SK-N-SH (cell line): ENCODE results near the gene PCDHGB2. TPM values are rescaled to one million over a fixed set of nuclear protein-coding genes. Genes with fewer than 3 reads are reported as not detected.

Source experiments
- CTCF ChIA-PET: fragments of 300-600, 350-600 bp; formaldehyde crosslinking; extraction: SDS; loops from one replicate; lab custom pipeline; 2021; lab: Yijun Ruan, JAX
- POLR2A ChIA-PET: fragments of 350-600 bp; sonication (Branson Sonifier 250); formaldehyde crosslinking; extraction: SDS; loops from one replicate; lab custom pipeline; 2020; ENCODE audit warnings: antibody characterized with exemption, inconsistent platforms; lab: Yijun Ruan, JAX
- DNase-seq: peaks from one replicate; pipeline ENCODE4 v3.0.0; 2012
- H2AFZ ChIP-seq: fragments of 200-600 bp; sonication (generic); 2 replicates; pipeline ENCODE4 v1.8.1; 2016; ENCODE audit warnings: antibody characterized with exemption, mild to moderate bottlenecking, low read depth
- H3F3A ChIP-seq: fragments of 200-600 bp; sonication (generic); replicated peaks from 2 replicates; pipeline ENCODE3; 2016; ENCODE audit warnings: antibody characterized with exemption, mild to moderate bottlenecking; ENCODE audit not compliant: insufficient read depth
- H3K27ac ChIP-seq, 2 experiments: fragments of 200-500 bp in 1 of 2; fragments of 200-600 bp in 1 of 2; sonication (Bioruptor generic) in 1 of 2; sonication (generic), shearing (Covaris generic) in 1 of 2; 2 replicates each; pipeline versions ENCODE4 v1.5.1 to v1.6.1; 2014 to 2016; ENCODE audit warnings: low read depth in 2 of 2, inconsistent platforms in 1 of 2, low read length in 1 of 2, mild to moderate bottlenecking in 1 of 2, mixed read lengths in 1 of 2
- H3K27me3 ChIP-seq: fragments of 200-600 bp; sonication (generic), shearing (Covaris generic); 2 replicates; pipeline ENCODE4 v1.6.1; 2016; ENCODE audit warnings: mixed run types; ENCODE audit not compliant: insufficient read depth
- H3K36me3 ChIP-seq, 2 experiments: fragments of 200-500 bp in 1 of 2; fragments of 200-600 bp in 1 of 2; sonication (Bioruptor generic) in 1 of 2; sonication (generic) in 1 of 2; replicated peaks in 1 of 2; 2 replicates each; pipeline versions ENCODE3 to v1.5.1; 2014 to 2016; ENCODE audit warnings: low read length in 1 of 2, mild to moderate bottlenecking in 1 of 2; ENCODE audit not compliant: insufficient read depth in 2 of 2, control insufficient read depth in 1 of 2
- H3K4me1 ChIP-seq, 2 experiments: fragments of 200-500 bp in 1 of 2; fragments of 200-600 bp in 1 of 2; sonication (Bioruptor generic) in 1 of 2; sonication (generic), shearing (Covaris generic) in 1 of 2; 2 replicates each; pipeline versions ENCODE4 v1.5.1 to v1.6.1; 2014 to 2016; ENCODE audit warnings: low read depth in 1 of 2, low read length in 1 of 2, mixed run types in 1 of 2; ENCODE audit not compliant: insufficient read depth in 2 of 2, control insufficient read depth in 1 of 2
- H3K4me2 ChIP-seq: fragments of 200-600 bp; sonication (generic), shearing (Covaris generic); 2 replicates; pipeline ENCODE4 v1.6.1; 2017; ENCODE audit warnings: mixed run types
- H3K4me3 ChIP-seq, 2 experiments: fragments of 200-500 bp in 1 of 2; fragments of 200-600 bp in 1 of 2; sonication (Bioruptor generic) in 1 of 2; sonication (generic), shearing (Covaris generic) in 1 of 2; 2 replicates each; pipeline versions ENCODE4 v1.5.1 to v1.8.1; 2014 to 2016; ENCODE audit warnings: low read depth in 2 of 2, inconsistent platforms in 1 of 2, low read length in 1 of 2, mild to moderate bottlenecking in 1 of 2, mixed read lengths in 1 of 2, moderate library complexity in 1 of 2
- H3K79me2 ChIP-seq: fragments of 200-600 bp; sonication (generic); 2 replicates; pipeline ENCODE4 v1.8.1; 2017; ENCODE audit warnings: mild to moderate bottlenecking; ENCODE audit not compliant: insufficient read depth
- H3K9ac ChIP-seq: fragments of 200-600 bp; sonication (generic); 2 replicates; pipeline ENCODE4 v1.6.1; 2017; ENCODE audit warnings: mixed run types
- H3K9me2 ChIP-seq: fragments of 200-600 bp; sonication (generic); 2 replicates; pipeline ENCODE4 v1.6.1; 2017; ENCODE audit warnings: mixed run types
- H3K9me3 ChIP-seq: fragments of 200-600 bp; sonication (generic); 2 replicates; pipeline ENCODE4 v1.6.1; 2017; ENCODE audit warnings: mixed run types, mild to moderate bottlenecking, moderate library complexity
- H4K20me1 ChIP-seq: fragments of 200-600 bp; sonication (generic); 2 replicates; pipeline ENCODE4 v1.6.1; 2017; ENCODE audit warnings: mild to moderate bottlenecking, mixed run types; ENCODE audit not compliant: insufficient read depth
- CHD2 ChIP-seq: fragments of 150-350 bp; IDR thresholded peaks from 2 replicates; pipeline ENCODE4 v1.6.1; 2018; ENCODE audit warnings: low read length; ENCODE audit not compliant: partially characterized antibody
- CTCF ChIP-seq: fragments of 200-600 bp; sonication (generic); IDR thresholded peaks from 2 replicates; pipeline ENCODE4 v1.6.1; 2017; ENCODE audit warnings: antibody characterized with exemption, mild to moderate bottlenecking, moderate library complexity
- ELF1 ChIP-seq: IDR thresholded peaks from 2 replicates; pipeline ENCODE4 v1.4.0; 2012
- EZH2phosphoT487 ChIP-seq: fragments of 200-600 bp; sonication (generic); IDR thresholded peaks from 2 replicates; pipeline ENCODE4 v1.6.1; 2017; ENCODE audit warnings: low read depth, mixed run types, mild to moderate bottlenecking, antibody characterized with exemption, moderate library complexity, borderline replicate concordance
- FOSL2 ChIP-seq: IDR thresholded peaks from 2 replicates; pipeline ENCODE4 v1.4.0; 2012; ENCODE audit warnings: low read depth, mild to moderate bottlenecking, moderate library complexity, borderline replicate concordance
- FOXM1 ChIP-seq: IDR thresholded peaks from 2 replicates; pipeline ENCODE4 v1.4.0; 2012; ENCODE audit warnings: low read depth, mild to moderate bottlenecking
- GABPA ChIP-seq: IDR thresholded peaks from 2 replicates; pipeline ENCODE4 v1.4.0; 2012; ENCODE audit warnings: low read depth, mild to moderate bottlenecking
- IRF3 ChIP-seq: fragments of 150-350 bp; IDR thresholded peaks from 2 replicates; pipeline ENCODE4 v1.6.1; 2016; ENCODE audit warnings: mild to moderate bottlenecking, low read depth, low read length
- JUND ChIP-seq: IDR thresholded peaks from 2 replicates; pipeline ENCODE4 v1.4.0; 2012
- MXI1 ChIP-seq: IDR thresholded peaks from 2 replicates; pipeline ENCODE4 v1.6.1; 2012; ENCODE audit warnings: mild to moderate bottlenecking, low read depth, low read length, improper control_type of control experiment
- NRF1 ChIP-seq: IDR thresholded peaks from 2 replicates; pipeline ENCODE4 v1.6.1; 2012; ENCODE audit warnings: low read depth, mild to moderate bottlenecking, low read length
- RAD21 ChIP-seq: IDR thresholded peaks from 2 replicates; pipeline ENCODE4 v1.6.1; 2012; ENCODE audit warnings: mild to moderate bottlenecking, low read length
- RCOR1 ChIP-seq: fragments of 150-350 bp; IDR thresholded peaks from 2 replicates; pipeline ENCODE4 v1.6.1; 2017; ENCODE audit warnings: antibody characterized with exemption, low read length
- RFX5 ChIP-seq: IDR thresholded peaks from 2 replicates; pipeline ENCODE4 v1.6.1; 2012; ENCODE audit warnings: mild to moderate bottlenecking, improper control_type of control experiment, low read length
- RXRA ChIP-seq: IDR thresholded peaks from 2 replicates; pipeline ENCODE4 v1.4.0; 2012; ENCODE audit warnings: low read depth, mild to moderate bottlenecking, borderline replicate concordance
- SIN3A ChIP-seq: IDR thresholded peaks from 2 replicates; pipeline ENCODE4 v1.6.1; 2012; ENCODE audit warnings: low read depth, mild to moderate bottlenecking, low read length, moderate library complexity, borderline replicate concordance
- SMC3 ChIP-seq: IDR thresholded peaks from 2 replicates; pipeline ENCODE4 v1.6.1; 2012; ENCODE audit warnings: low read depth, low read length, improper control_type of control experiment
- TCF12 ChIP-seq: IDR thresholded peaks from 2 replicates; pipeline ENCODE4 v1.4.0; 2012
- TEAD4 ChIP-seq: IDR thresholded peaks from 2 replicates; pipeline ENCODE4 v1.4.0; 2012; ENCODE audit warnings: mild to moderate bottlenecking, borderline replicate concordance; ENCODE audit not compliant: insufficient read depth
- YY1 ChIP-seq: IDR thresholded peaks from 2 replicates; pipeline ENCODE4 v1.4.0; 2012; ENCODE audit warnings: low read depth, mild to moderate bottlenecking
- ZBTB33 ChIP-seq: IDR thresholded peaks from 2 replicates; pipeline ENCODE4 v1.4.0; 2012; ENCODE audit warnings: low read depth, borderline replicate concordance
- WGBS: methylation state at CpG from one replicate; pipeline ENCODE4 v1.1.6; 2017; ENCODE audit warnings: low lambda C conversion rate; 5-methylcytosine and 5-hydroxymethylcytosine counted together
- polyA plus RNA-seq, 3 experiments: library from polyadenylated mRNA; depleted of rRNA; stranded (reverse); fragments of >200 nt; gene quantifications; 2 replicates each; pipeline ENCODE4 v1.2.3, GENCODE V29; 2012
- TF ChIP-seq, protein P1 (sequence below): fragments of 150-350 bp; IDR thresholded peaks from 2 replicates; pipeline ENCODE4 v1.6.1; 2017; ENCODE audit warnings: antibody characterized with exemption, low read length, low read depth, borderline replicate concordance

The PCDHGB2 gene
- polyA plus RNA-seq, 1 of the 3 experiments (the other 2 are of a cell fraction), result 4.5 TPM

DNA sequence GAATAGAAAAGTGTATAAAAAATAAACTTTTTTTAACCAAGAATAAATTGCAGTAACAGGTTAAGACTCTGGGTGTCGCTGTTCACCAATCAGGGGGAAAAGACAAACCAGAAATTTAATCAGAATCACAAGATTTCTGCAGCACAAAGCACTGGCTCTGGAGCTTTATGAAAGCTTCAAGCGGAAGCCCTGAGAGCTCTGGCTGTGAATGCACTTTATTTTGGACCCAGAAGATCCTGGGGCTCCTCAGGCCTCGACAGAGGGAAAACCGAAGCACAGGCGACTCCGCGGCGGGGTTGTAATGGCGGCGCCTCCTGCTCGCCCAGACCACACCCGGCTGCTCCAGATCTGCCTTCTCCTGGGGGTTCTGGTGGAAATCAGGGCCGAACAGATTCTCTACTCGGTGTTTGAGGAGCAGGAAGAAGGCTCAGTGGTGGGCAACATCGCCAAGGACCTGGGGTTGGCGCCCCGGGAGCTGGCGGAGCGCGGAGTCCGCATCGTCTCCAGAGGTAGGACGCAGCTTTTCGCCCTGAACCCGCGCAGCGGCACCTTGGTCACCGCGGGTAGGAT is 4.8 kb upstream of the PCDHGB2 start, which contains the start of gene PCDHGA4:
TSS of gene PCDHGA4 (plus strand) at position 122 of the 570 bp plus-strand sequence. CDS start at position 209, 87 bp downstream.
- POLR2A ChIA-PET, result interaction anchor here (0.7 kb wide), 1 partner anchor 206 kb away, joined by 3 read pairs; no protein-coding TSS in a partner anchor
- no peak for DNase-seq
- Histone ChIP-seq H3K36me3 (no peaks in the 10 kb centered on the region), H3K4me2 (no peak within 1 kb of the TSS), H3K9ac (no peak within 1 kb of the TSS), H3K4me3 (peak within 1 kb of the TSS in 1 of 2 experiments; percentile 28; a peak in 2 of 4 replicates), H3K9me3 (no peaks in the 10 kb centered on the region; the same call in 1 of the 2 replicates), H3K9me2 (no peaks in the 10 kb centered on the region), H3F3A (no peaks in the 10 kb centered on the region), H3K27ac (no peak within 1 kb of the TSS), H4K20me1 (no peaks in the 10 kb centered on the region), H3K79me2 (no peaks in the 10 kb centered on the region), H3K4me1 (no peaks in the 10 kb centered on the region), H2AFZ (0 out of 2 replicates have a peak within 1 kb of the TSS, but pooled peaks have one; percentile 13), H3K27me3 (no peaks in the 10 kb centered on the region)
- 50% methylated on average over 23 of the region's 29 CpGs for WGBS
- 0 out of 2 replicates have a peak, but pooled peaks have one; percentile 33 for TF ChIP-seq RAD21
- TF ChIP-seq SMC3, result 0 out of 2 replicates have a peak, but pooled peaks have one; percentile 11
- TF ChIP-seq CTCF, result peak; percentile 59
- TF ChIP-seq FOXM1, result no peak
- CTCF ChIA-PET, result interaction anchor here (0.8 to 1.7 kb wide), 8 partner anchors 122 to 212 kb away, joined by 3 to 8 read pairs (median 4); partner anchors contain the start of gene PCDHB6

DNA sequence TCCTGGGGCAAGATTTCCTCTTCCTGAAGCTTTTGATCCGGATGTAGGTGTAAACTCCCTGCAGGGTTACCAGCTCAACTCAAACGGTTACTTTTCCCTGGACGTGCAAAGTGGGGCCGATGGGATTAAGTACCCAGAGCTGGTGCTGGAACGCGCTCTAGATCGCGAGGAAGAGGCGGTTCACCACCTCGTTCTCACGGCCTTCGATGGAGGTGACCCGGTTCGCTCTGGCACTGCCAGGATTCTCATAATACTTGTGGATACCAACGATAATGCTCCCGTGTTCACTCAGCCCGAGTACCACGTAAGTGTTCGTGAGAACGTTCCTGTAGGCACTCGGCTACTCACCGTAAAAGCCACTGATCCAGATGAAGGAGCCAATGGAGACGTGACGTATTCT is 4.2 kb upstream of the PCDHGB2 start:
- H3K79me2 ChIP-seq, result no peaks in the 10 kb centered on the region
- CTCF ChIA-PET, result interaction anchor here (0.6 to 1.7 kb wide), 10 partner anchors 8 to 211 kb away, joined by 3 to 8 read pairs (median 4); partner anchors contain the start of gene PCDHB6
- H3K4me1 ChIP-seq, result no peaks in the 10 kb centered on the region
- H3K4me2 ChIP-seq, result no peak overlapping the region
- TF ChIP-seq JUND, result no peak
- no peak for TF ChIP-seq TCF12
- TF ChIP-seq EZH2phosphoT487, result no peak
- no peak for TF ChIP-seq YY1
- TF ChIP-seq ZBTB33, result no peak
- no peak for TF ChIP-seq RCOR1
- no peak for TF ChIP-seq IRF3
- TF ChIP-seq RXRA, result no peak
- TF ChIP-seq FOSL2, result no peak
- TF ChIP-seq TEAD4, result no peak
- TF ChIP-seq, protein P1, sequence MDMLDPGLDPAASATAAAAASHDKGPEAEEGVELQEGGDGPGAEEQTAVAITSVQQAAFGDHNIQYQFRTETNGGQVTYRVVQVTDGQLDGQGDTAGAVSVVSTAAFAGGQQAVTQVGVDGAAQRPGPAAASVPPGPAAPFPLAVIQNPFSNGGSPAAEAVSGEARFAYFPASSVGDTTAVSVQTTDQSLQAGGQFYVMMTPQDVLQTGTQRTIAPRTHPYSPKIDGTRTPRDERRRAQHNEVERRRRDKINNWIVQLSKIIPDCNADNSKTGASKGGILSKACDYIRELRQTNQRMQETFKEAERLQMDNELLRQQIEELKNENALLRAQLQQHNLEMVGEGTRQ, result no peak
- TF ChIP-seq GABPA, result no peak
- no peak for TF ChIP-seq NRF1
- TF ChIP-seq SIN3A, result no peak
- no peak for TF ChIP-seq MXI1
- TF ChIP-seq SMC3, result no peak
- TF ChIP-seq ELF1, result no peak
- TF ChIP-seq CHD2, result no peak
- no peak for TF ChIP-seq RFX5
- no peak for TF ChIP-seq FOXM1
- TF ChIP-seq, all 33 proteins: peak for 0
- WGBS, result 63% methylated on average over 17 of the region's 24 CpGs
- Histone ChIP-seq H3K4me3 (no peak overlapping the region), H3K9me3 (no peaks in the 10 kb centered on the region; the same call in 1 of the 2 replicates), H3K27me3 (no peaks in the 10 kb centered on the region), H4K20me1 (no peaks in the 10 kb centered on the region), H3K9me2 (no peaks in the 10 kb centered on the region), H2AFZ (no peak overlapping the region), H3F3A (no peaks in the 10 kb centered on the region), H3K9ac (no peak overlapping the region), H3K27ac (no peak overlapping the region), H3K36me3 (no peaks in the 10 kb centered on the region)
- POLR2A ChIA-PET, result no interaction called here
- DNase-seq, result no peak
